ENCODE results near the gene TTC28. TPM values are rescaled to one million over a fixed set of nuclear protein-coding genes. Genes with fewer than 3 reads are reported as not detected.

Gene TTC28
- total and polyA plus RNA-seq, 10 of the 15 experiments (the other 5 are each of a cell fraction or from before 2014, with no cell fraction given) = 0.15 to 8.4 (median 1.4) TPM

GRCh38 chr22:28231441-28231840 is 448.2 kb downstream of the TTC28 start:
- in situ Hi-C loops (cut with MboI) = no loop called here
- Histone ChIP-seq H3K4me3 (no peak overlapping the region), H4K20me1 (ENCODE audit: control insufficient read depth, insufficient read depth) (no peaks in the 10 kb centered on the region), H3K27ac (ENCODE audit: control insufficient read depth, insufficient read depth) (no peak overlapping the region), H3K4me1 (ENCODE audit: control insufficient read depth, insufficient read depth, low read length) (no peaks in the 10 kb centered on the region), H3K4me2 (ENCODE audit: control insufficient read depth, insufficient read depth) (no peak overlapping the region), H3K36me3 (ENCODE audit: control insufficient read depth in 2 of 2, insufficient read depth in 2 of 2, low read length in 1 of 2) (no peaks in the 10 kb centered on the region), H3K9ac (ENCODE audit: control insufficient read depth, insufficient read depth, low read length) (no peak overlapping the region), H3K79me2 (ENCODE audit: control insufficient read depth, insufficient read depth, low read length) (no peaks in the 10 kb centered on the region), H2AFZ (ENCODE audit: control insufficient read depth, low read depth, low read length) (no peak overlapping the region), H3K9me3 (replicated peaks; ENCODE audit: control insufficient read depth, insufficient read depth, low read length) (no peaks in the 10 kb centered on the region), H3K27me3 (replicated peaks in 1 of 2; ENCODE audit: control insufficient read depth in 2 of 2, insufficient read depth in 2 of 2, low read length in 1 of 2) (no peaks in the 10 kb centered on the region; a peak in 1 of 4 replicates)
- ChIA-PET SMC1A (ENCODE audit: uncharacterized antibody, unreplicated experiment) (no interaction called here), POLR2A (no interaction called here), CTCF (interaction anchor here (0.8 kb wide), 1 partner anchor 21 kb away, joined by 3 read pairs; no protein-coding TSS in a partner anchor), RAD21 (ENCODE audit: unreplicated experiment) (no interaction called here)
- no peak for TF ChIP-seq SIN3A (IDR thresholded peaks at IDR 0.05; ENCODE audit: low read depth, low read length)
- TF ChIP-seq, protein P1, sequence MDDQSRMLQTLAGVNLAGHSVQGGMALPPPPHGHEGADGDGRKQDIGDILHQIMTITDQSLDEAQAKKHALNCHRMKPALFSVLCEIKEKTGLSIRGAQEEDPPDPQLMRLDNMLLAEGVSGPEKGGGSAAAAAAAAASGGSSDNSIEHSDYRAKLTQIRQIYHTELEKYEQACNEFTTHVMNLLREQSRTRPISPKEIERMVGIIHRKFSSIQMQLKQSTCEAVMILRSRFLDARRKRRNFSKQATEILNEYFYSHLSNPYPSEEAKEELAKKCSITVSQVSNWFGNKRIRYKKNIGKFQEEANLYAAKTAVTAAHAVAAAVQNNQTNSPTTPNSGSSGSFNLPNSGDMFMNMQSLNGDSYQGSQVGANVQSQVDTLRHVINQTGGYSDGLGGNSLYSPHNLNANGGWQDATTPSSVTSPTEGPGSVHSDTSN (IDR thresholded peaks at IDR 0.05; ENCODE audit: insufficient replicate concordance, low read depth, low read length) = no peak
- no peak for TF ChIP-seq POLR2AphosphoS5 (IDR thresholded peaks at IDR 0.05; ENCODE audit: low read length)
- TF ChIP-seq TBL1XR1 (IDR thresholded peaks at IDR 0.05; ENCODE audit: low read depth, low read length) = no peak
- TF ChIP-seq, protein P2, sequence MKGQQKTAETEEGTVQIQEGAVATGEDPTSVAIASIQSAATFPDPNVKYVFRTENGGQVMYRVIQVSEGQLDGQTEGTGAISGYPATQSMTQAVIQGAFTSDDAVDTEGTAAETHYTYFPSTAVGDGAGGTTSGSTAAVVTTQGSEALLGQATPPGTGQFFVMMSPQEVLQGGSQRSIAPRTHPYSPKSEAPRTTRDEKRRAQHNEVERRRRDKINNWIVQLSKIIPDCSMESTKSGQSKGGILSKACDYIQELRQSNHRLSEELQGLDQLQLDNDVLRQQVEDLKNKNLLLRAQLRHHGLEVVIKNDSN (IDR thresholded peaks at IDR 0.05; ENCODE audit: borderline replicate concordance, extremely low read length, insufficient read depth, low read depth, low read length) = no peak
- TF ChIP-seq EP300 (IDR thresholded peaks at IDR 0.05; ENCODE audit: borderline replicate concordance in 1 of 2, control insufficient read depth in 1 of 2, low read depth in 2 of 2, low read length in 2 of 2) = no peak
- no peak for TF ChIP-seq MYC (IDR thresholded peaks at IDR 0.05; ENCODE audit: insufficient read depth, insufficient read length, insufficient replicate concordance, low read length, severe bottlenecking)
- TF ChIP-seq BHLHE40 (IDR thresholded peaks at IDR 0.05; ENCODE audit: borderline replicate concordance in 1 of 2, low read depth in 2 of 2, low read length in 1 of 2) = no peak
- TF ChIP-seq SUZ12 (IDR thresholded peaks at IDR 0.05; ENCODE audit: unreplicated experiment) = no peak
- TF ChIP-seq NR2C1 (IDR thresholded peaks at IDR 0.05) = no peak
- no peak for TF ChIP-seq GABPA (IDR thresholded peaks at IDR 0.05; ENCODE audit: low read depth)
- no peak for TF ChIP-seq RCOR1 (conservative IDR thresholded peaks at IDR 0.05; ENCODE audit: low read depth, low read length)
- no peak for FAIRE-seq
- intact Hi-C loops (cut with micrococcal nuclease; ENCODE audit: unreplicated experiment) = no loop called here
- DNase-seq (ENCODE audit: low read depth, low spot score) = no peak
- ATAC-seq = no peak
- BruUV-seq (replicated peaks) = no TSS peak

Measured in GM12878 (cell line).